ENCODE measurements around the gene RAD18.

RAD18 gene

GRCh38 chr3:8895829-8896228 is 67.4 kb downstream of the RAD18 start:
- DNase-seq (ENCODE audit: low spot score), result no peak

GRCh38 chr3:8893001-8893400 is 70.3 kb downstream of the RAD18 start:
- DNase-seq (ENCODE audit: low spot score), result no peak

GRCh38 chr3:8891774-8892173 is 71.5 kb downstream of the RAD18 start:
- no peak for DNase-seq (ENCODE audit: low spot score)

GRCh38 chr3:8891303-8891702 is 72.0 kb downstream of the RAD18 start:
- no peak for DNase-seq (ENCODE audit: low spot score)

- DNase-seq (ENCODE audit: low spot score), result no peak
Measured at GRCh38 chr3:8888301-8888915, 74.9 kb downstream of the RAD18 start.

GRCh38 chr3:8887435-8888300 is 75.6 kb downstream of the RAD18 start:
- DNase-seq (ENCODE audit: low spot score), result no peak

GRCh38 chr3:8886546-8886945 is 76.7 kb downstream of the RAD18 start:
- DNase-seq (ENCODE audit: low spot score), result no peak

GRCh38 chr3:8885536-8886316 is 77.5 kb downstream of the RAD18 start:
- DNase-seq (ENCODE audit: low spot score), result no peak

GRCh38 chr3:8884630-8885290 is 78.5 kb downstream of the RAD18 start:
- no peak for DNase-seq (ENCODE audit: low spot score)

- no peak for DNase-seq (ENCODE audit: low spot score)
Measured at GRCh38 chr3:8882642-8883041, 80.6 kb downstream of the RAD18 start.

- DNase-seq (ENCODE audit: low spot score), result no peak
Measured at GRCh38 chr3:8882171-8882593, 81.1 kb downstream of the RAD18 start.

- no peak for DNase-seq (ENCODE audit: low spot score)
Measured at GRCh38 chr3:8879347-8879944, 83.8 kb downstream of the RAD18 start.

- no peak for DNase-seq (ENCODE audit: low spot score)
Measured at GRCh38 chr3:8875836-8876235, 87.4 kb downstream of the RAD18 start.

GRCh38 chr3:8873740-8874139 is 89.5 kb downstream of the RAD18 start:
- DNase-seq (ENCODE audit: low spot score), result no peak

GRCh38 chr3:8872261-8872660 is 91.0 kb downstream of the RAD18 start:
- no peak for DNase-seq (ENCODE audit: low spot score)

GRCh38 chr3:8871306-8871705 is 92.0 kb downstream of the RAD18 start:
- no peak for DNase-seq (ENCODE audit: low spot score)

- no peak for DNase-seq (ENCODE audit: low spot score)
Measured at GRCh38 chr3:8870134-8870533, 93.1 kb downstream of the RAD18 start.

GRCh38 chr3:8869613-8870012 is 93.7 kb downstream of the RAD18 start:
- no peak for DNase-seq (ENCODE audit: low spot score)

- DNase-seq (ENCODE audit: low spot score), result no peak
Measured at GRCh38 chr3:8868996-8869395, 94.3 kb downstream of the RAD18 start.

GRCh38 chr3:8867646-8868045 is 95.6 kb downstream of the RAD18 start:
- no peak for DNase-seq (ENCODE audit: low spot score)

- no peak for DNase-seq (ENCODE audit: low spot score)
Measured at GRCh38 chr3:8865697-8866096, 97.6 kb downstream of the RAD18 start.

Measured in hematopoietic multipotent progenitor cell treated with erythropoietin and hydrocortisone succinate and interleukin-3 and kit ligand, for 17 days (in vitro differentiated cells).